DOHH2 (cell line): ENCODE results near the gene ABCA4.

Experiments used
- CTCF ChIP-seq: fragments of 200-600 bp; sonication (generic); IDR thresholded peaks from one replicate; pipeline ENCODE4 v1.5.1; 2014; ENCODE audit warnings: antibody characterized with exemption, mild to moderate bottlenecking, low read depth, low read length; ENCODE audit not compliant: poor library complexity, severe bottlenecking
- EZH2phosphoT487 ChIP-seq: fragments of 200-600 bp; sonication (generic); IDR thresholded peaks from 2 replicates; pipeline ENCODE4 v1.6.1; 2017; ENCODE audit warnings: borderline replicate concordance, mild to moderate bottlenecking, antibody characterized with exemption, low read length, moderate library complexity, mixed read lengths

GRCh38 chr1:94110021-94110761 lies 10.8 kb downstream of the ABCA4 start:
- TF ChIP-seq EZH2phosphoT487 (no peak), CTCF (no peak)
